ENCODE measurements around the gene FRMPD3. TPM values are rescaled to one million over a fixed set of nuclear protein-coding genes. Genes with fewer than 3 reads are reported as not detected.
"Not testable (repeated sequence)": the region's sequence is repeated elsewhere in the genome, so short reads cannot be mapped to it uniquely, and the experiment has no call there.

Gene FRMPD3
- total RNA-seq, 4 donors from 2014 or later: 0.14 to 1.5 TPM; not detected in 2

GRCh38 chrX:107457289-107457688 lies 7.8 kb downstream of the FRMPD3 start:
- intact Hi-C loops (cut with DNase I; ENCODE audit: low total_unique reads): no loop called here
- no peaks in the 10 kb centered on the region for H3K9me3 ChIP-seq
- no peak overlapping the region for H3K27ac ChIP-seq
- H3K4me1 ChIP-seq: no peaks in the 10 kb centered on the region
- no peak overlapping the region for H3K4me3 ChIP-seq
- no peaks in the 10 kb centered on the region for H3K36me3 ChIP-seq
- peaks cover 0 to 2% of the 10 kb centered on the region in 2 donors for H3K27me3 ChIP-seq
- TF ChIP-seq POLR2A (IDR thresholded peaks at IDR 0.05) (no peak), CTCF (IDR thresholded peaks at IDR 0.05) (no peak)
- no peak for DNase-seq

- H3K4me1 ChIP-seq: no peaks in the 10 kb centered on the region
- H3K27me3 ChIP-seq: peaks cover 0 to 3% of the 10 kb centered on the region in 2 donors
- no peak overlapping the region for H3K27ac ChIP-seq
- no peak overlapping the region for H3K4me3 ChIP-seq
- intact Hi-C loops (cut with DNase I; ENCODE audit: low total_unique reads): no loop called here
- no peak for DNase-seq
- H3K9me3 ChIP-seq: no peaks in the 10 kb centered on the region
- no peaks in the 10 kb centered on the region for H3K36me3 ChIP-seq
- TF ChIP-seq CTCF (IDR thresholded peaks at IDR 0.05) (no peak), POLR2A (IDR thresholded peaks at IDR 0.05) (no peak)
These were observed 16.6 kb downstream of the FRMPD3 start for GRCh38 chrX:107465932-107466620.

GRCh38 chrX:107467271-107467670 lies 17.8 kb downstream of the FRMPD3 start:
- Histone ChIP-seq H3K36me3 (no peaks in the 10 kb centered on the region), H3K9me3 (no peaks in the 10 kb centered on the region), H3K4me1 (no peaks in the 10 kb centered on the region), H3K27me3 (peaks cover 0 to under 1% of the 10 kb centered on the region in 2 donors), H3K27ac (no peak overlapping the region), H3K4me3 (no peak overlapping the region)
- DNase-seq: no peak
- intact Hi-C loops (cut with DNase I; ENCODE audit: low total_unique reads): no loop called here
- no peak for TF ChIP-seq CTCF (IDR thresholded peaks at IDR 0.05)
- TF ChIP-seq POLR2A (IDR thresholded peaks at IDR 0.05): no peak

GRCh38 chrX:107470198-107470597 lies 20.7 kb downstream of the FRMPD3 start:
- no peak overlapping the region for H3K4me3 ChIP-seq
- TF ChIP-seq POLR2A (IDR thresholded peaks at IDR 0.05) (no peak), CTCF (IDR thresholded peaks at IDR 0.05) (no peak)
- H3K27me3 ChIP-seq: no peaks in the 10 kb centered on the region
- DNase-seq: no peak
- no peak overlapping the region for H3K27ac ChIP-seq
- no peaks in the 10 kb centered on the region for H3K4me1 ChIP-seq
- no peaks in the 10 kb centered on the region for H3K9me3 ChIP-seq
- no peaks in the 10 kb centered on the region for H3K36me3 ChIP-seq
- intact Hi-C loops (cut with DNase I; ENCODE audit: low total_unique reads): no loop called here

GRCh38 chrX:107470971-107471370 lies 21.5 kb downstream of the FRMPD3 start:
- Histone ChIP-seq H3K36me3 (no peaks in the 10 kb centered on the region), H3K9me3 (no peaks in the 10 kb centered on the region), H3K4me3 (no peak overlapping the region), H3K27me3 (no peaks in the 10 kb centered on the region), H3K4me1 (no peaks in the 10 kb centered on the region), H3K27ac (no peak overlapping the region)
- DNase-seq: no peak
- intact Hi-C loops (cut with DNase I; ENCODE audit: low total_unique reads): no loop called here
- TF ChIP-seq CTCF (IDR thresholded peaks at IDR 0.05) (no peak), POLR2A (IDR thresholded peaks at IDR 0.05) (no peak)

- H3K36me3 ChIP-seq; H3K4me1 ChIP-seq; H3K9me3 ChIP-seq; DNase-seq; intact Hi-C loops (cut with DNase I; ENCODE audit: low total_unique reads); H3K4me3 ChIP-seq; H3K27ac ChIP-seq; H3K27me3 ChIP-seq: not testable (repeated sequence)
These were observed 22.0 kb downstream of the FRMPD3 start for GRCh38 chrX:107471420-107471819.

Measured in uterus (tissue), 4 donors.